ENCODE data around the gene FHOD1. TPM values are rescaled to one million over a fixed set of nuclear protein-coding genes. Genes with fewer than 3 reads are reported as not detected.

FHOD1 gene
- total RNA-seq, 4 donors from 2014 or later: 17.9 to 26.4 (median 24.3) TPM

GRCh38 chr16:67279296-67280089, 32.2 kb upstream of the FHOD1 start, which contains the start of gene PLEKHG4:
PLEKHG4 (plus strand) TSS chr16:67279532; CDS start chr16:67280045, 513 bp downstream.
- WGBS, 2 donors: 72 to 88% methylated on average over 12 to 20 of the region's 83 CpGs
- H3K4me3 ChIP-seq (replicated peaks in 1 of 3): peak within 1 kb of the TSS in 2 of 3 donors; percentile 42 to 57
- peak; percentile 66 to 71 for DNase-seq
- TF ChIP-seq CTCF (IDR thresholded peaks at IDR 0.05) (peak in 4 of 6 experiments; percentile 57 to 88 (median 82)), POLR2A (IDR thresholded peaks at IDR 0.05) (no peak)
- intact Hi-C loops (cut with DNase I): no loop called here
- no peaks in the 10 kb centered on the region for H3K27me3 ChIP-seq
- H3K36me3 ChIP-seq: no peaks in the 10 kb centered on the region
- peaks cover 7 to 23% of the 10 kb centered on the region in 2 donors for H3K4me1 ChIP-seq
- H3K27ac ChIP-seq: peak within 1 kb of the TSS in 2 of 3 donors; percentile 7 to 45
- no peaks in the 10 kb centered on the region for H3K9me3 ChIP-seq

- H3K27me3 ChIP-seq: no peaks in the 10 kb centered on the region
- 8 to 13% methylated on average over 2 to 8 of the region's 42 CpGs for WGBS, 2 donors
- intact Hi-C loops (cut with DNase I): no loop called here
These were observed 31.6 kb upstream of the FHOD1 start for GRCh38 chr16:67278773-67279295.

DNA sequence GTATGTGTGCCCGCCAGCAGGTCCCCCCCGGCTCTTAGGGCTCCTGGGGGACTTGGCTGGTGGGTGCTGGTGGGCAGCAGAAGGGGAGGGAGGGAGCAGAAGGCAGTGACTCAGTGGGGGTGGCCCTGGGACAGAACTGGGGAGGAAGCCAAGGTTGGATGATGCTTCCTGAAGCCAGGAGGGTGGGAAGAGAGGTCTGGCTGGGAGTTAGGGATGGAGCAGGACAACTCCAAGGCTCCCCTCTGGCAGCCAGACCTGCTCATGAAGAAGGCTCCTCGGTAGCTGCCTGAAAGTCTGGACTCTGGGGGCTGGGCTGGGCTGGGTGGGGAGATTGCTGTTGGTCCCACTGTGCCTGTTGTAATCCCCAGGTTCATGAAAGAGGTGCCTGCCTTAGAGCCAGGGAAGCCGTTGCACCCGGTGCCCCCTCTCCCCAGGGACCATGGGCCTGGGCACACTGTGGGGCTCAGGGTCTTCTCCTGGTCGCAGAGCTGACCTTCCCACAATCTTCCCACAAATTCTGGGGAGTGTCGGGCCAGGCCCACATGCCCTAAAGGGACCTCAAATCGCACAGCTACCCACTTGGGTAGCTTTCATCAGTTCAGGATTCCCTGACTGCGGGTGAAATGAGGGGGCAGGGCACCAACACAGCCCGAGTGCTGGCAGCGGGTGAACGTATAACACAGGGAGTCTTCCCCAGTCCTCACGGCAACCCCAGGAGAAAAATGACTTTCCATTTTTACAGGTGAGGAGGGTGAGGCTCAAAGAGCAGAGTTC, 30.9 kb upstream of the FHOD1 start:
- DNase-seq: no peak
- intact Hi-C loops (cut with DNase I): no loop called here
- 64 to 81% methylated on average over 10 to 11 of the region's 13 CpGs for WGBS, 2 donors
- peak overlapping the region in 2 of 3 donors; percentile 33 to 45 for H3K27ac ChIP-seq
- no peaks in the 10 kb centered on the region for H3K9me3 ChIP-seq
- peak overlapping the region in 1 of 3 donors; percentile 57 for H3K4me3 ChIP-seq (replicated peaks in 1 of 3)
- H3K27me3 ChIP-seq: no peaks in the 10 kb centered on the region
- H3K36me3 ChIP-seq: no peaks in the 10 kb centered on the region
- peaks cover 6 to 22% of the 10 kb centered on the region in 2 donors for H3K4me1 ChIP-seq
- TF ChIP-seq CTCF (IDR thresholded peaks at IDR 0.05) (no peak), POLR2A (IDR thresholded peaks at IDR 0.05) (no peak)

More at GRCh38 chr16:67278773-67279295, 31.6 kb upstream of the FHOD1 start:
- TF ChIP-seq POLR2A (IDR thresholded peaks at IDR 0.05) (no peak), CTCF (IDR thresholded peaks at IDR 0.05) (no peak)
- Histone ChIP-seq H3K4me3 (replicated peaks in 1 of 3) (peak overlapping the region in 2 of 3 donors; percentile 42 to 57), H3K27ac (peak overlapping the region in 2 of 3 donors; percentile 7 to 45), H3K36me3 (no peaks in the 10 kb centered on the region), H3K4me1 (peaks cover 6 to 22% of the 10 kb centered on the region in 2 donors), H3K9me3 (no peaks in the 10 kb centered on the region)
- DNase-seq: peak; percentile 11 to 23

GRCh38 chr16:67277294-67277998, 30.2 kb upstream of the FHOD1 start:
- no peaks in the 10 kb centered on the region for H3K9me3 ChIP-seq
- peaks cover 6 to 22% of the 10 kb centered on the region in 2 donors for H3K4me1 ChIP-seq
- H3K27me3 ChIP-seq: no peaks in the 10 kb centered on the region
- peak overlapping the region in 1 of 3 donors; percentile 33 for H3K27ac ChIP-seq
- H3K36me3 ChIP-seq: no peaks in the 10 kb centered on the region
- no peak overlapping the region for H3K4me3 ChIP-seq (replicated peaks in 1 of 3)
- TF ChIP-seq CTCF (IDR thresholded peaks at IDR 0.05): no peak
- TF ChIP-seq POLR2A (IDR thresholded peaks at IDR 0.05): no peak
- no peak for DNase-seq
- 81 to 89% methylated on average over 4 of the region's 4 CpGs for WGBS, 2 donors
- intact Hi-C loops (cut with DNase I): no loop called here
